IMR-90 (cell line): Measurements from ENCODE around the gene CNPY1.

Source experiments
- BHLHE40 ChIP-seq: fragments of 150-350 bp; IDR thresholded peaks from 2 replicates; pipeline ENCODE4 v1.6.1; 2016; ENCODE audit warnings: mild to moderate bottlenecking, low read depth, low read length
- CEBPB ChIP-seq: IDR thresholded peaks from 2 replicates; pipeline ENCODE4 v1.6.1; 2012; ENCODE audit warnings: low read depth, low read length, improper control_type of control experiment
- CTCF ChIP-seq: conservative IDR thresholded peaks from 2 replicates; pipeline ENCODE4 v1.5.1; 2012; ENCODE audit warnings: mild to moderate bottlenecking, low read depth, low read length, improper control_type of control experiment
- ELK1 ChIP-seq: fragments of 150-350 bp; IDR thresholded peaks from 2 replicates; pipeline ENCODE4 v1.6.1; 2016; ENCODE audit warnings: low read depth, mild to moderate bottlenecking, low read length, moderate library complexity, borderline replicate concordance
- FOS ChIP-seq: fragments of 150-350 bp; IDR thresholded peaks from 2 replicates; pipeline ENCODE4 v1.6.1; 2016; ENCODE audit warnings: low read depth, low read length
- MAFK ChIP-seq: IDR thresholded peaks from 2 replicates; pipeline ENCODE4 v1.6.1; 2012; ENCODE audit warnings: low read depth, low read length, improper control_type of control experiment
- MAZ ChIP-seq: IDR thresholded peaks from 2 replicates; pipeline ENCODE4 v1.6.1; 2012; ENCODE audit warnings: low read depth, mild to moderate bottlenecking, low read length, improper control_type of control experiment, moderate library complexity, borderline replicate concordance
- MXI1 ChIP-seq: IDR thresholded peaks from 2 replicates; pipeline ENCODE4 v1.6.1; 2012; ENCODE audit warnings: low read depth, mild to moderate bottlenecking, low read length, moderate library complexity, borderline replicate concordance
- NFE2L2 ChIP-seq: fragments of 150-350 bp; IDR thresholded peaks from 2 replicates; pipeline ENCODE4 v1.6.1; 2016; ENCODE audit warnings: low read depth, mild to moderate bottlenecking, low read length
- POLR2A ChIP-seq: IDR thresholded peaks from 2 replicates; pipeline ENCODE4 v1.6.1; 2012; ENCODE audit warnings: mild to moderate bottlenecking, low read depth, low read length
- RAD21 ChIP-seq: IDR thresholded peaks from 2 replicates; pipeline ENCODE4 v1.6.1; 2012; ENCODE audit warnings: low read length, improper control_type of control experiment
- RCOR1 ChIP-seq: IDR thresholded peaks from 2 replicates; pipeline ENCODE4 v1.6.1; 2012; ENCODE audit warnings: mild to moderate bottlenecking, low read length, improper control_type of control experiment; ENCODE audit not compliant: insufficient replicate concordance
- SMC3 ChIP-seq: fragments of 150-350 bp; IDR thresholded peaks from 2 replicates; pipeline ENCODE4 v1.6.1; 2016; ENCODE audit warnings: low read depth, mild to moderate bottlenecking, antibody characterized with exemption, low read length, moderate library complexity
- USF2 ChIP-seq: fragments of 150-350 bp; IDR thresholded peaks from 2 replicates; pipeline ENCODE4 v1.6.1; 2017; ENCODE audit warnings: mild to moderate bottlenecking, antibody characterized with exemption, low read length, low read depth

- TF ChIP-seq CTCF (no peak), POLR2A (no peak), MAZ (no peak), ELK1 (no peak), FOS (no peak), SMC3 (no peak), RAD21 (no peak), MAFK (no peak), MXI1 (no peak), CEBPB (no peak), NFE2L2 (no peak), RCOR1 (no peak), BHLHE40 (no peak), USF2 (no peak)
Measured at GRCh38 chr7:155508376-155509358, 37.7 kb downstream of the CNPY1 start.
